ENCODE data around the gene GDPGP1.
"Not testable (repeated sequence)": the region's sequence is repeated elsewhere in the genome, so short reads cannot be mapped to it uniquely, and the experiment has no call there.

GDPGP1 gene

GRCh38 chr15:90268415-90268814 lies 34.4 kb downstream of the GDPGP1 start:
- Histone ChIP-seq H3K4me3 (ENCODE audit: low read length) (peak overlapping the region; percentile 41), H3K4me2 (ENCODE audit: low read length) (peak overlapping the region; percentile 85), H3K4me1 (ENCODE audit: control insufficient read depth, insufficient read depth, low read length) (peaks cover 28% of the 10 kb centered on the region), H3K9ac (ENCODE audit: low read depth, low read length) (no peak overlapping the region), H3K36me3 (ENCODE audit: insufficient read depth, low read length) (peaks cover 44% of the 10 kb centered on the region), H3K9me3 (replicated peaks; ENCODE audit: low read length) (no peaks in the 10 kb centered on the region), H3K27me3 (ENCODE audit: control insufficient read depth, insufficient read depth, low read length) (no peaks in the 10 kb centered on the region)

DNA sequence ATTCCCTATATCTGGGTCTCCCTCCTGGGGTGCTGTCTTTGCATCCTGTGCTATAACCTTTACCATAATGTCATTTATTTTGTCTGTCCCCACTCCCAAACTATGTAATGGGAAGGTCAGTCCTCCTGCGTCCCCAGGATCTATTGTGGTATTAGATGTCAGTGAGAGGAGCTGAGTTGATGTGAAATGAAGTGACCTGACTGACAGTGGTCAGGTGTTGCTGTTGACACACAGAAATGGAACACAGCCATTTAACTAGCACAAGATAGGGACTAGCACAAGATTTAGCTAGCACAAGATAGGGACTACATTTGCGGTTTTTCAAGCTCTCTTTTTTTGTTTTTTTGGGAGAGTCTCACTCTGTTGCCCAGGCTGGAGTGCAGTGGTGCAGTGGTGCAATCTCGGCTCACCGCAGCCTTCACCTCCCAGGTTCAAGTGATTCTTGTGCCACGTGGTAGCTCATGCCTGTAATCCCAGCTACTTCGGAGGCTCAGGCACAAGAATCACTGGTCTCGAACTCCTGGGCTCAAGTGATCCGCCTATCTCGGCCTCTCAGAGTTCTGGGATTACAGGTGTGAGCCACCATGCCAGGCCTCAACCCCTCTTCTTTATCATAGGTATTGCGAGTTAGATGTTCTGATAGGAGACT lies 36.6 kb downstream of the GDPGP1 start:
- no peaks in the 10 kb centered on the region for H3K27me3 ChIP-seq (ENCODE audit: control insufficient read depth, insufficient read depth, low read length)
- peaks cover 53% of the 10 kb centered on the region for H3K36me3 ChIP-seq (ENCODE audit: insufficient read depth, low read length)
- peaks cover 20% of the 10 kb centered on the region for H3K4me1 ChIP-seq (ENCODE audit: control insufficient read depth, insufficient read depth, low read length)
- H3K4me2 ChIP-seq (ENCODE audit: low read length) = no peak overlapping the region
- no peak overlapping the region for H3K9ac ChIP-seq (ENCODE audit: low read depth, low read length)
- no peaks in the 10 kb centered on the region for H3K9me3 ChIP-seq (replicated peaks; ENCODE audit: low read length)
- no peak overlapping the region for H3K4me3 ChIP-seq (ENCODE audit: low read length)

DNA sequence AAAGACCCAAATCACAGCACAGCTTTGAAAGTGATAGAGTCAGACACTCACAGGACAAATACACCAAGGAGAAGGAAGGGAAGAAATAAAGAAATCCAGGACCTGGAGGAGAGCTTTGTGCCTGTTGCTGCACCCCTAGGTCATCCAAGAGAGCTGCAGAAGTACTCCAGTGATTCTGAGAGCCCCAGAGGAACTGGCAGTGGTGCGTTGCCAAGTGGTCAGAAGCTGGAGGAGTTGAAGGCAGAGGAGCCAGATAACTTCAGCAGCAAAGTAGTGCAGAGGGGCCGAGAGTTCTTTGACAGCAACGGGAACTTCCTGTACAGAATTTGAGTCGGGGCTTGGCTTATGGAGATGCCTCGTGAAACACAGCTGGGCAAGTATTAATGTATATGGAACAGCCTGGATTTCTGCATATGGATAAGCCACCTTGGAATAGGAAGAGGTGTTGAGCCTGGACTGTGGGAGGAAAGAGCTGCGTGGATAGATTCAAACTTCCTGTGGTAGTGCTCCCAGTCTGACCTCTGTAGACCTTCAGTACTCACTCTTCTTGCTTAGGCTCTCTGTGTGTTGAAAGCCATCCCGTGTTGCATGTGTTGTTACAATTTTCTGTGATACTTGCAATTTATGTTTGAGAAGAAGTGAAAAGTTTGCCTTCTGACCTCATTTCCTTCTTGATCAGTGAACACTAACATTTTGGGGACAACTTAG lies 37.6 kb downstream of the GDPGP1 start:
- Histone ChIP-seq H3K27me3 (ENCODE audit: control insufficient read depth, insufficient read depth, low read length) (no peaks in the 10 kb centered on the region), H3K36me3 (ENCODE audit: insufficient read depth, low read length) (peaks cover 53% of the 10 kb centered on the region), H3K9ac (ENCODE audit: low read depth, low read length) (no peak overlapping the region)

DNA sequence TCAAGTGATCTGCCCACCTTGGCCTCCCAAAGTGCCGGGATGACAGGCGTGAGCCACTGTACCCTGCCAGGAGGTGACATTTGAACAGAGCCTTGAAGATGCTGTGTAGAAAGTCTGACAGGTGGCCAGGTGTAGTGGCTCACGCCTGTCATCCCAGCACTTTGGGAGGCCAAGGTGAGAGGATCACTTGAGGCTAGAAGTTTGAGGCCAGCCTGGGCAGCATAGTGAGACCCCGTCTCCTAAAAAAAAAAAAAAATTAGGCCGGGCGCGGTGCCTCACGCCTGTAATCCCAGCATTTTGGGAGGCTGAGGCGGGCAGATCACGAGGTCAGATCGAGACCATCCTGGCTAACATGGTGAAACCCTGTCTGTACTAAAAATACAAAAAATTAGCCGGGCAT lies 44.5 kb downstream of the GDPGP1 start:
- not testable (repeated sequence) for H3K9ac ChIP-seq (ENCODE audit: low read depth, low read length); H3K4me1 ChIP-seq (ENCODE audit: control insufficient read depth, insufficient read depth, low read length); H3K4me2 ChIP-seq (ENCODE audit: low read length); H3K4me3 ChIP-seq (ENCODE audit: low read length); H3K36me3 ChIP-seq (ENCODE audit: insufficient read depth, low read length); H3K27me3 ChIP-seq (ENCODE audit: control insufficient read depth, insufficient read depth, low read length); H3K9me3 ChIP-seq (replicated peaks; ENCODE audit: low read length)

More for the DNA sequence above, 37.6 kb downstream of the GDPGP1 start:
- H3K4me3 ChIP-seq (ENCODE audit: low read length) = no peak overlapping the region
- H3K9me3 ChIP-seq (replicated peaks; ENCODE audit: low read length) = no peaks in the 10 kb centered on the region
- no peak overlapping the region for H3K4me2 ChIP-seq (ENCODE audit: low read length)
- H3K4me1 ChIP-seq (ENCODE audit: control insufficient read depth, insufficient read depth, low read length) = peaks cover 19% of the 10 kb centered on the region

GRCh38 chr15:90280743-90281142 lies 46.7 kb downstream of the GDPGP1 start:
- H3K9ac ChIP-seq (ENCODE audit: low read depth, low read length); H3K4me2 ChIP-seq (ENCODE audit: low read length); H3K36me3 ChIP-seq (ENCODE audit: insufficient read depth, low read length); H3K4me1 ChIP-seq (ENCODE audit: control insufficient read depth, insufficient read depth, low read length); H3K9me3 ChIP-seq (replicated peaks; ENCODE audit: low read length); H3K27me3 ChIP-seq (ENCODE audit: control insufficient read depth, insufficient read depth, low read length); H3K4me3 ChIP-seq (ENCODE audit: low read length): not testable (repeated sequence)

GRCh38 chr15:90281637-90282036 lies 47.6 kb downstream of the GDPGP1 start:
- H3K4me3 ChIP-seq (ENCODE audit: low read length); H3K9me3 ChIP-seq (replicated peaks; ENCODE audit: low read length); H3K27me3 ChIP-seq (ENCODE audit: control insufficient read depth, insufficient read depth, low read length); H3K9ac ChIP-seq (ENCODE audit: low read depth, low read length); H3K4me2 ChIP-seq (ENCODE audit: low read length); H3K36me3 ChIP-seq (ENCODE audit: insufficient read depth, low read length); H3K4me1 ChIP-seq (ENCODE audit: control insufficient read depth, insufficient read depth, low read length): not testable (repeated sequence)

- no peak overlapping the region for H3K4me3 ChIP-seq (ENCODE audit: low read length)
Observed at GRCh38 chr15:90286678-90287077, 52.7 kb downstream of the GDPGP1 start.

DNA sequence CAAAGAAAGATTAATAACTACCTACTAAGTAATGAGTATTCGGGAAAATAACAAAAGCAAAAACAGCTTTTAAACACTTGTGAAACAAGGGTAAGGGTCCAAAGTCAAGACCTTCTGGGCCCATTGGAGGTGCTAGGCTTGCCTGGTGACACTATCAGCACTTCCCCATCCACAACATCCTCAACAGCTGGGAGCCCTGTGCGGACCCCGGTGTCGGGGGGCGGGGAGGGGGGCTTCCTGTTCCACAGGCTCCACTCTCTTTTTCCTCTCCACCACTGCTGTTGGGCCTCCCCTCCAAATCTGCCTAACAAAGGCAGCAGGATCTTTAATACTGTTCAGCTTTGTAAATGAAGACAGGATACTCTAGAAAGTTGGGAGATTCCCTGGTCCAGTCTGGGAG lies 53.1 kb downstream of the GDPGP1 start:
- no peaks in the 10 kb centered on the region for H3K27me3 ChIP-seq (ENCODE audit: control insufficient read depth, insufficient read depth, low read length)
- no peak overlapping the region for H3K9ac ChIP-seq (ENCODE audit: low read depth, low read length)

More at GRCh38 chr15:90286678-90287077, 52.7 kb downstream of the GDPGP1 start:
- no peak overlapping the region for H3K4me2 ChIP-seq (ENCODE audit: low read length)
- no peaks in the 10 kb centered on the region for H3K4me1 ChIP-seq (ENCODE audit: control insufficient read depth, insufficient read depth, low read length)
- H3K9ac ChIP-seq (ENCODE audit: low read depth, low read length) = no peak overlapping the region
- no peaks in the 10 kb centered on the region for H3K36me3 ChIP-seq (ENCODE audit: insufficient read depth, low read length)
- no peaks in the 10 kb centered on the region for H3K9me3 ChIP-seq (replicated peaks; ENCODE audit: low read length)
- H3K27me3 ChIP-seq (ENCODE audit: control insufficient read depth, insufficient read depth, low read length) = no peaks in the 10 kb centered on the region

GRCh38 chr15:90287946-90288345 lies 53.9 kb downstream of the GDPGP1 start:
- Histone ChIP-seq H3K9ac (ENCODE audit: low read depth, low read length) (no peak overlapping the region), H3K4me1 (ENCODE audit: control insufficient read depth, insufficient read depth, low read length) (no peaks in the 10 kb centered on the region), H3K4me3 (ENCODE audit: low read length) (no peak overlapping the region), H3K27me3 (ENCODE audit: control insufficient read depth, insufficient read depth, low read length) (no peaks in the 10 kb centered on the region), H3K4me2 (ENCODE audit: low read length) (no peak overlapping the region), H3K9me3 (replicated peaks; ENCODE audit: low read length) (no peaks in the 10 kb centered on the region), H3K36me3 (ENCODE audit: insufficient read depth, low read length) (no peaks in the 10 kb centered on the region)

More for the DNA sequence above, 53.1 kb downstream of the GDPGP1 start:
- no peak overlapping the region for H3K4me3 ChIP-seq (ENCODE audit: low read length)
- H3K36me3 ChIP-seq (ENCODE audit: insufficient read depth, low read length) = no peaks in the 10 kb centered on the region
- no peak overlapping the region for H3K4me2 ChIP-seq (ENCODE audit: low read length)
- no peaks in the 10 kb centered on the region for H3K9me3 ChIP-seq (replicated peaks; ENCODE audit: low read length)
- no peaks in the 10 kb centered on the region for H3K4me1 ChIP-seq (ENCODE audit: control insufficient read depth, insufficient read depth, low read length)

- Histone ChIP-seq H3K4me1 (ENCODE audit: control insufficient read depth, insufficient read depth, low read length) (no peaks in the 10 kb centered on the region), H3K27me3 (ENCODE audit: control insufficient read depth, insufficient read depth, low read length) (peaks cover 11% of the 10 kb centered on the region), H3K9ac (ENCODE audit: low read depth, low read length) (no peak overlapping the region), H3K4me2 (ENCODE audit: low read length) (no peak overlapping the region), H3K9me3 (replicated peaks; ENCODE audit: low read length) (no peaks in the 10 kb centered on the region), H3K4me3 (ENCODE audit: low read length) (no peak overlapping the region), H3K36me3 (ENCODE audit: insufficient read depth, low read length) (no peaks in the 10 kb centered on the region)
Observed at GRCh38 chr15:90291679-90292356, 57.8 kb downstream of the GDPGP1 start.

DNA sequence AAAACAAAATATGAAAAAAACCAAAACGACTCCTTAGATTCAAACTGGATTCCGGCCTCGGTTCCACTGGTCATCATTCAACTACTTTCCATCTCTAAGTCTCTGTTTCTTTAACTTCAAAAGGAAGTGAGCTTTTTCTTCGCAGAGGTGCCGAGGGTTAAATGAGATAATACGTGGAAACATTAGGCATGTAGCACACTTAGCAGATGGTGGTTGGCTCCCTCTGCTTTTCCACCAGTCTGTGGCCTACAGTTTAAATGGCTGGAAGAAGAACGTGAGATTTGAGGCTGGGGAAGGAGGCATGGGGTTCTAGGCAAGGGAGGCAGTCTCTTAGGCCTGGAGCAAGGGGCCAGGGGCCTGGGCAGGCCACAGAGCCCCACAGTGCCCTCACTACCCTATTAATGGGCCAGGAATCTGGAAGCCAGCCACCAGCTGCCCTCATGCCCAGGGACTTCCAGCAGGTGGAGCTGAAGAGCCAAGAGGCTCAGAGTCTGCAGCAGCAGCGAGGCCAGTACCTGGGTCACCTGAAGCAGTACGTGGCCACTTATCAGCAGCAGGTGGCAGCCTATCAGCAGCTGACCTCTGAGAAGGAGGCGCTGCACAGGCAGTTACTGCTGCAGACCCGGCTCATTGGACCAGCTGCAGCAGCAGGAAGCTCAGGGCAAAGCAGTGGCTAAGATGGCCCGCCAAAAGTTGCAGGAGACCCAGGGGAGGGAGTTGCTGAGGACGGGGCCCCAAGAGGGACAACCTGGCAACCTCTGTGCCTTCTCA lies 59.2 kb downstream of the GDPGP1 start:
- not testable (repeated sequence) for H3K9me3 ChIP-seq (replicated peaks; ENCODE audit: low read length); H3K4me2 ChIP-seq (ENCODE audit: low read length); H3K36me3 ChIP-seq (ENCODE audit: insufficient read depth, low read length); H3K4me3 ChIP-seq (ENCODE audit: low read length); H3K4me1 ChIP-seq (ENCODE audit: control insufficient read depth, insufficient read depth, low read length); H3K9ac ChIP-seq (ENCODE audit: low read depth, low read length)
- H3K27me3 ChIP-seq (ENCODE audit: control insufficient read depth, insufficient read depth, low read length) = peaks cover 11% of the 10 kb centered on the region

All from skeletal muscle satellite cell (primary cell).